Brain microvascular endothelial cell (primary cell): ENCODE results near the gene MOV10L1.
"Not testable (repeated sequence)": the region's sequence is repeated elsewhere in the genome, so short reads cannot be mapped to it uniquely, and the experiment has no call there.

Experiments used
- DNase-seq: peaks from one replicate; pipeline ENCODE4 v3.0.0-alpha.2; 2020
- H3K27ac ChIP-seq: fragments of 250-450 bp; sonication (Bioruptor Pico); 2 replicates; pipeline ENCODE4 v1.5.1; 2020; ENCODE audit warnings: mild to moderate bottlenecking, moderate library complexity
- H3K27me3 ChIP-seq: fragments of 250-450 bp; sonication (Bioruptor Pico); replicated peaks from 2 replicates; pipeline ENCODE4 v1.5.1; 2020; ENCODE audit warnings: mild to moderate bottlenecking
- H3K36me3 ChIP-seq: fragments of 250-450 bp; sonication (Bioruptor Pico); replicated peaks from 2 replicates; pipeline ENCODE4 v1.5.1; 2020; ENCODE audit warnings: mild to moderate bottlenecking
- H3K4me3 ChIP-seq: 2 replicates; pipeline ENCODE4 v1.5.1; 2011; ENCODE audit warnings: low read depth, mild to moderate bottlenecking, control low read depth, low read length, moderate library complexity
- CTCF ChIP-seq: IDR thresholded peaks from 2 replicates; pipeline ENCODE4 v1.5.1; 2011; ENCODE audit warnings: low read depth, mild to moderate bottlenecking, moderate library complexity, low read length, control low read depth, inconsistent platforms; ENCODE audit errors: missing control alignments
- in situ Hi-C: cut with HindIII; loops from 2 replicates; pipeline ENCODE4 v1.10.0; 2017; ENCODE audit warnings: low sequenced_read_pairs, low pct_ligation_motif_present

MOV10L1 gene

GRCh38 chr22:50123119-50123518 lies 33.3 kb downstream of the MOV10L1 start:
- Histone ChIP-seq H3K27me3 (no peaks in the 10 kb centered on the region), H3K36me3 (no peaks in the 10 kb centered on the region), H3K27ac (no peak overlapping the region), H3K4me3 (no peak overlapping the region)
- in situ Hi-C loops: no loop called here
- no peak for TF ChIP-seq CTCF
- no peak for DNase-seq

DNA sequence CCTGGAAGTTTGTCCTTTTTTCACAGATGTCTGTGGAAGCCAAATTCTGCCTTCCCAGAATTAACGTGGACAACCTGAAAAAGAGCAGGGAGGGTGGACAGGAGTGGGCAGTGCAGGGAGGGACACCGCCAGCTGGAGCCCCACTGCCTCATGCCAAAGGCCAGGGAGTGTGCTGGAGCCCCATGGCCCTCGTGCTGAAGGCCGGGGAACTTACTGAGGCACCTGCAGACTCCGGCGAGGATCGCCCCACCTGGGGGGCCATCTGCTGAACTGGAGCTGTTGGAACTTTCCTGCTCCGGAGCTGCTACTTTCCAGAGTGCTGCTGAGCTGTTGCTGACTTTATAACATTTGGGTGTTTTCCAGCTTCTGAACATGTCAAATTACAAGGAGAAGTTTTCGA lies 35.2 kb downstream of the MOV10L1 start:
- DNase-seq: no peak
- in situ Hi-C loops: no loop called here
- H3K4me3 ChIP-seq: no peak overlapping the region
- H3K27ac ChIP-seq: no peak overlapping the region
- no peaks in the 10 kb centered on the region for H3K36me3 ChIP-seq
- H3K27me3 ChIP-seq: no peaks in the 10 kb centered on the region
- TF ChIP-seq CTCF: no peak

- no peak for TF ChIP-seq CTCF
- in situ Hi-C loops: no loop called here
- no peak for DNase-seq
Measured at GRCh38 chr22:50129121-50129736, 39.4 kb downstream of the MOV10L1 start.

DNA sequence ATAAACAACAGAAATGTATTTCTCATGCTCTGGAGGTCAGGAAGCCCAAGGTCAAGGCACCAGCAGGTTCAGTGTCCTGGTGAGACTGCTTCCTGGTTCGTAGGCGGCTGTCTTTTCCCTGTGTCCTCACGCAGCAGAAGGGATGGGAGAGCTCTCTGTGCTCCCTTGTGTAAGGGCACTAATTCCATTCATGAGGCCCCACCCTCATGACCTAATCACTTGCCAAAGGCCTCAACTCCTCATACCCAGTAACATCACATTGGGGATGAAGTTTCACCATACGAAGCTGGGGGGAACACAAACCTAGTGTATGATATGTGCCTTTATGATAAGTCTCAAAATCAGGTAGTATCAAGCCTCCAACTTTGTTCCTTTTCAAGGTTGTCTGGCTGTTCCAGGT lies 42.1 kb downstream of the MOV10L1 start:
- H3K27ac ChIP-seq: no peak overlapping the region
- no peak for TF ChIP-seq CTCF
- in situ Hi-C loops: no loop called here
- no peaks in the 10 kb centered on the region for H3K36me3 ChIP-seq
- H3K27me3 ChIP-seq: no peaks in the 10 kb centered on the region
- no peak overlapping the region for H3K4me3 ChIP-seq
- no peak for DNase-seq

More at GRCh38 chr22:50129121-50129736, 39.4 kb downstream of the MOV10L1 start:
- Histone ChIP-seq H3K4me3 (no peak overlapping the region), H3K27ac (no peak overlapping the region), H3K27me3 (no peaks in the 10 kb centered on the region), H3K36me3 (no peaks in the 10 kb centered on the region)

DNA sequence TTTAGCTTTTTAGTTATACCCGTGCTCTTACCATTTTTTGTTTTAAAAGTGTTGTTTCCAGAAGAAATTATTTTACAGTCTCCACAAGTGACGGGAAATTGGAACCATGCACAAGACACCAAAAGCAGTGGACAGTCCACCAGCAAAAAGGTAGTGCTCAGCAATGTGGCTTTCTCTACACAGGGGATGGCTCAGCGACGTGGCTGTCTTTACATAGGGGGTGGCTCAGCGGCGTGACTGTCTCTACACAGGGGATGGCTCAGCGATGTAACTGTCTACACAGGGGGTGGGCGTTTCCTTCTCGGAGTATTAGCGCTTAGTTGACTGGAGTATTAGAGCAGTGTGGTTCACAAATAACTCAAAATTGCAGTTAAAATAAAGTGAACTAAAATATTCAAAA lies 44.7 kb downstream of the MOV10L1 start:
- H3K27ac ChIP-seq: no peak overlapping the region
- no peaks in the 10 kb centered on the region for H3K36me3 ChIP-seq
- no peak for TF ChIP-seq CTCF
- in situ Hi-C loops: no loop called here
- no peaks in the 10 kb centered on the region for H3K27me3 ChIP-seq
- DNase-seq: no peak
- no peak overlapping the region for H3K4me3 ChIP-seq

DNA sequence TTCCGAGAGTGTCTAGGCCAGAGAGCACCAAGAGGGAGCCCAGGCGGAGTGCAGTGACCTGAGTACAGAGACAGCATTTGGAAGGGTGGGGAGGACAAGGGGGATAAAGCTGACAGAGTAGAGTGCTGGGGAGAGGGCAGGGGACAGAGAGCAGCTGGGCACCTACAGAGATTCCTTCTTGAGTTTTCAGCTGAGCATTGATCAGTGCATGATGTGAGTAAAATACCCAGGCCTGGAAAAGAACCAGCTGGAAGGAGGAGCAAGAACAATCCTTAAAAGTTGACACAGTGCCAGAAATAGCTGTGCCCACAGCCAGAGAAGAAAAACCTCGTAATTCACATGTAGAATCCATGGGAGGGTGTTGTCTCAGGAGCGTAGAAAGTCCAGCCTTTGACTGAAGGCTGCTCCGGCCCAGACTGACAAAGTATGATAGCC lies 46.8 kb downstream of the MOV10L1 start:
- Histone ChIP-seq H3K4me3 (no peak overlapping the region), H3K27ac (no peak overlapping the region), H3K36me3 (no peaks in the 10 kb centered on the region), H3K27me3 (no peaks in the 10 kb centered on the region)
- in situ Hi-C loops: no loop called here
- TF ChIP-seq CTCF: no peak
- DNase-seq: no peak

- H3K27me3 ChIP-seq, H3K36me3 ChIP-seq, H3K27ac ChIP-seq, H3K4me3 ChIP-seq, DNase-seq, in situ Hi-C loops: not testable (repeated sequence)
Measured at GRCh38 chr22:50137277-50137676, 47.5 kb downstream of the MOV10L1 start.
